Measurements from ENCODE around the gene PLAC8L1. TPM values are rescaled to one million over a fixed set of nuclear protein-coding genes. Genes with fewer than 3 reads are reported as not detected.
"Not testable (repeated sequence)": the region's sequence is repeated elsewhere in the genome, so short reads cannot be mapped to it uniquely, and the experiment has no call there.

Gene PLAC8L1
- total RNA-seq, 1 donor from 2014 or later: 2.0 TPM

DNA sequence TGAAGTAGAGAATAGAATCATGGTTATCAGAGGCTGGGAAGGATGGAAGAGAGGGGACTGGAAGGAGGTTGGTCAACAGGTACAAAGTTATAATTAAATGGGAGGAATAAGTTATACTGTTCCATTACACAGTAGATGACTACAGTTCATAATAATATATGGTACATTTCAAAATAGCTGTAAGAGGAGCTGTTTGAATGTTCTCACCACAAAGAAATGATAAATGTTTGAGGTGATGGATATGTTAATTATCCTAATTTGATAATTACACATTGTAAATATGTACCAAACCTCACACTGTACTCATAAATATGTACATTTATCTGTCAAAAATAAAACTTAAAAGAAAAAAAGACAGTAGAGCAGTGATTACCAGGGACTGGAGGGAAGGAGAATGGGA is 12.9 kb upstream of the PLAC8L1 start:
- Histone ChIP-seq H3K79me2 (ENCODE audit: insufficient read depth, low read length) (no peaks in the 10 kb centered on the region), H3K27ac (ENCODE audit: low read depth, low read length) (no peak overlapping the region), H3K4me2 (ENCODE audit: low read length) (no peak overlapping the region), H3K4me1 (ENCODE audit: insufficient read depth, low read length) (no peaks in the 10 kb centered on the region), H3K36me3 (ENCODE audit: insufficient read depth, low read length) (peaks cover 55% of the 10 kb centered on the region), H3K27me3 (ENCODE audit: insufficient read depth, low read length) (no peaks in the 10 kb centered on the region), H2AFZ (ENCODE audit: low read depth, low read length) (no peak overlapping the region), H3K4me3 (ENCODE audit: insufficient read depth, low read depth, low read length) (no peak overlapping the region), H3K9ac (ENCODE audit: low read length) (no peak overlapping the region), H4K20me1 (ENCODE audit: insufficient read depth, low read length) (peaks cover 3% of the 10 kb centered on the region), H3K9me3 (ENCODE audit: insufficient read depth, low read depth, low read length) (no peaks in the 10 kb centered on the region)
- no peak for TF ChIP-seq EZH2 (IDR thresholded peaks at IDR 0.05; ENCODE audit: insufficient read depth, low read length)
- TF ChIP-seq, protein P1, sequence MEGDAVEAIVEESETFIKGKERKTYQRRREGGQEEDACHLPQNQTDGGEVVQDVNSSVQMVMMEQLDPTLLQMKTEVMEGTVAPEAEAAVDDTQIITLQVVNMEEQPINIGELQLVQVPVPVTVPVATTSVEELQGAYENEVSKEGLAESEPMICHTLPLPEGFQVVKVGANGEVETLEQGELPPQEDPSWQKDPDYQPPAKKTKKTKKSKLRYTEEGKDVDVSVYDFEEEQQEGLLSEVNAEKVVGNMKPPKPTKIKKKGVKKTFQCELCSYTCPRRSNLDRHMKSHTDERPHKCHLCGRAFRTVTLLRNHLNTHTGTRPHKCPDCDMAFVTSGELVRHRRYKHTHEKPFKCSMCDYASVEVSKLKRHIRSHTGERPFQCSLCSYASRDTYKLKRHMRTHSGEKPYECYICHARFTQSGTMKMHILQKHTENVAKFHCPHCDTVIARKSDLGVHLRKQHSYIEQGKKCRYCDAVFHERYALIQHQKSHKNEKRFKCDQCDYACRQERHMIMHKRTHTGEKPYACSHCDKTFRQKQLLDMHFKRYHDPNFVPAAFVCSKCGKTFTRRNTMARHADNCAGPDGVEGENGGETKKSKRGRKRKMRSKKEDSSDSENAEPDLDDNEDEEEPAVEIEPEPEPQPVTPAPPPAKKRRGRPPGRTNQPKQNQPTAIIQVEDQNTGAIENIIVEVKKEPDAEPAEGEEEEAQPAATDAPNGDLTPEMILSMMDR (IDR thresholded peaks at IDR 0.05; ENCODE audit: insufficient read depth, low read depth, low read length): no peak
- H3K27ac Mint-ChIP-seq (ENCODE audit: unreplicated experiment): no peak overlapping the region
- no peak overlapping the region for H3K4me3 Mint-ChIP-seq (ENCODE audit: unreplicated experiment)
- H3K27me3 Mint-ChIP-seq (ENCODE audit: low read depth, unreplicated experiment): no peaks in the 10 kb centered on the region
- FAIRE-seq (no peak), DNase-seq (ENCODE audit: low read depth) (no peak)
- peaks cover 15% of the 10 kb centered on the region for H3K36me3 Mint-ChIP-seq (ENCODE audit: low read depth, unreplicated experiment)
- no peaks in the 10 kb centered on the region for H3K9me3 Mint-ChIP-seq (ENCODE audit: unreplicated experiment)
- no peaks in the 10 kb centered on the region for H3K4me1 Mint-ChIP-seq (ENCODE audit: low read depth, unreplicated experiment)

DNA sequence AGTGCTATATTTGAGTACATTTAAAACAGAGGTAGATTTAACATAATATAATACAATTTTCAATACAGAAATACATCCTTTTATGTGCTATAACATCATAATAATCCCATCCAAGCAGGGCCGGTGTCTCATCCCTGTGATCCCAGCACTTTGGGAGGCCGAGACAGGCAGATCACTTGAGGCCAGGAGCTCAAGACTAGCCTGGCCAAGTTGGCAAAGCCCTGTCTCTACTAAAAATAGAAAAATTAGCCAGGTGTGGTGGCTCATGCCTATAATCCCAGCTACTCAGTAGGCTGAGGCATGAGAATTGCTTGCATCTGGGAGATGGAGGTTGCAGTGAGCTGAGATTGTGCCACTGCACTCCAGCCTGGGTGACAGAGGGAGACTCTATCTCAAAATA is 11.8 kb upstream of the PLAC8L1 start:
- peaks cover 57% of the 10 kb centered on the region for H3K36me3 ChIP-seq (ENCODE audit: insufficient read depth, low read length)
- not testable (repeated sequence) for H3K4me1 ChIP-seq (ENCODE audit: insufficient read depth, low read length); H3K79me2 ChIP-seq (ENCODE audit: insufficient read depth, low read length); H3K4me2 ChIP-seq (ENCODE audit: low read length); H3K9me3 ChIP-seq (ENCODE audit: insufficient read depth, low read depth, low read length); H2AFZ ChIP-seq (ENCODE audit: low read depth, low read length); H3K27me3 ChIP-seq (ENCODE audit: insufficient read depth, low read length); H4K20me1 ChIP-seq (ENCODE audit: insufficient read depth, low read length); H3K9ac ChIP-seq (ENCODE audit: low read length); H3K27me3 Mint-ChIP-seq (ENCODE audit: low read depth, unreplicated experiment); H3K27ac ChIP-seq (ENCODE audit: low read depth, low read length); H3K9me3 Mint-ChIP-seq (ENCODE audit: unreplicated experiment); H3K4me3 ChIP-seq (ENCODE audit: insufficient read depth, low read depth, low read length); FAIRE-seq; DNase-seq (ENCODE audit: low read depth); H3K4me3 Mint-ChIP-seq (ENCODE audit: unreplicated experiment); H3K27ac Mint-ChIP-seq (ENCODE audit: unreplicated experiment); H3K4me1 Mint-ChIP-seq (ENCODE audit: low read depth, unreplicated experiment)
- peaks cover 16% of the 10 kb centered on the region for H3K36me3 Mint-ChIP-seq (ENCODE audit: low read depth, unreplicated experiment)

DNA sequence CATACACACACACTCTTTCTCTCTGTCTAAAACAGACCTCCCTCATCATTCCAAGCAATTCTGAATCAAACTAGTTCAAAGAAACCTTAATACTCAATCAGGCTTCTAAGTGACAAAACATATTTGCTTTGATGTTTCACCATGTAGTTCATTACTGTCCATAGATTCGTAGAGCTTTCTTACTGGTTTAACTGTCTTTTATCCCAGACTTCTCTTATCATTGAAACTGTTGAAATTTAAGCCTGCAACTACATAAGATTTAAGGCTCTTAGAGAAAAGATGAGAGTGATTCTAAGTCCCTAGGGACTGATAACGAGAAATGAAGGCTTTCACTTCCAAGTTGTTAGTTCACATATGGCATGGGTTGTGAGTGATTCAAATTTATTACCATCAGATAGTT is 11.0 kb upstream of the PLAC8L1 start:
- H3K27me3 ChIP-seq (ENCODE audit: insufficient read depth, low read length): no peaks in the 10 kb centered on the region
- Mint-ChIP-seq H3K9me3 (ENCODE audit: unreplicated experiment) (no peaks in the 10 kb centered on the region), H3K27me3 (ENCODE audit: low read depth, unreplicated experiment) (no peaks in the 10 kb centered on the region), H3K4me3 (ENCODE audit: unreplicated experiment) (no peak overlapping the region), H3K4me1 (ENCODE audit: low read depth, unreplicated experiment) (no peaks in the 10 kb centered on the region), H3K36me3 (ENCODE audit: low read depth, unreplicated experiment) (peaks cover 16% of the 10 kb centered on the region), H3K27ac (ENCODE audit: unreplicated experiment) (no peak overlapping the region)
- FAIRE-seq (no peak), DNase-seq (ENCODE audit: low read depth) (no peak)
- no peaks in the 10 kb centered on the region for H3K4me1 ChIP-seq (ENCODE audit: insufficient read depth, low read length)
- TF ChIP-seq, protein P1 (IDR thresholded peaks at IDR 0.05; ENCODE audit: insufficient read depth, low read depth, low read length): no peak
- TF ChIP-seq EZH2 (IDR thresholded peaks at IDR 0.05; ENCODE audit: insufficient read depth, low read length): no peak
- no peaks in the 10 kb centered on the region for H3K79me2 ChIP-seq (ENCODE audit: insufficient read depth, low read length)
- H3K9ac ChIP-seq (ENCODE audit: low read length): no peak overlapping the region
- peaks cover 50% of the 10 kb centered on the region for H3K36me3 ChIP-seq (ENCODE audit: insufficient read depth, low read length)
- H2AFZ ChIP-seq (ENCODE audit: low read depth, low read length): no peak overlapping the region
- H3K27ac ChIP-seq (ENCODE audit: low read depth, low read length): no peak overlapping the region
- H3K9me3 ChIP-seq (ENCODE audit: insufficient read depth, low read depth, low read length): no peaks in the 10 kb centered on the region
- no peak overlapping the region for H3K4me2 ChIP-seq (ENCODE audit: low read length)
- peaks cover 3% of the 10 kb centered on the region for H4K20me1 ChIP-seq (ENCODE audit: insufficient read depth, low read length)
- H3K4me3 ChIP-seq (ENCODE audit: insufficient read depth, low read depth, low read length): no peak overlapping the region
